Measurements from ENCODE around the gene TMEM120B. TPM values are rescaled to one million over a fixed set of nuclear protein-coding genes. Genes with fewer than 3 reads are reported as not detected.

TMEM120B gene
- total and polyA plus RNA-seq, 2 of the 4 experiments (the other 2 are of a cell fraction): 10.6 to 18.4 TPM

DNA sequence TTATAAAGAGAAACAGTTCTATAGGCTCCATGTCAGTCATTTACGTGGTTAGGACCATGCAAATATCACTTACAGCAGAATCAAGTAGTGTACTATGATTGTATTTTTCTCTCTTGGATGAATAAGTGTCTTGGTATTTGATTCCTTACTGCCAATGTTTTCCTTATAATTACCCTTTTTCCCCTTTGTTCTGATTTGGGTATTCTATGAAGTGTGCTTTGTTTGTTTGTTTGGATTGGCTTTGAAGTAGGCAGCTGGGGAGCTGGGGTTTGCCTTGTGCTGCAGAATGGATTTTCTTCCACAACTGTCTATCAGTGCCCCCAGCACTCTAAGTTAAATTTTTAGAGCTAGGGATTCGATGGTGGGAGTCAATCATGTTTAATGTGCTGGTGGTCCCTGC lies 12.4 kb downstream of the TMEM120B start:
- ChIA-PET POLR2A (ENCODE audit: unreplicated experiment) (interaction anchor here (0.6 kb wide), 1 partner anchor 284 kb away, joined by 8 read pairs; no protein-coding TSS in a partner anchor), CTCF (no interaction called here)
- ATAC-seq (ENCODE audit: low read depth) (no peak), DNase-seq (no peak)
- Histone ChIP-seq H3K9me1 (ENCODE audit: insufficient read depth, low read length) (peaks cover 19% of the 10 kb centered on the region), H3K23ac (ENCODE audit: low read depth, low read length) (no peak overlapping the region), H3K18ac (ENCODE audit: low read depth, low read length) (no peak overlapping the region), H3K9me3 (ENCODE audit: control insufficient read depth, insufficient read depth, low read length) (no peaks in the 10 kb centered on the region), H2AFZ (replicated peaks; ENCODE audit: low read length, poor library complexity) (no peak overlapping the region), H3K79me1 (ENCODE audit: low read depth in 1 of 2, low read length in 2 of 2) (peaks cover 27 to 57% of the 10 kb centered on the region in 2 experiments), H3K27ac (ENCODE audit: insufficient read depth, low read length) (no peak overlapping the region), H2BK20ac (ENCODE audit: low read depth, low read length) (no peak overlapping the region), H2BK120ac (ENCODE audit: low read depth, low read length) (no peak overlapping the region), H3K4ac (ENCODE audit: low read depth, low read length) (no peak overlapping the region), H3K14ac (replicated peaks; ENCODE audit: low read depth, low read length) (no peak overlapping the region), H2BK5ac (ENCODE audit: low read depth, low read length, poor library complexity, severe bottlenecking) (no peak overlapping the region), H3K4me1 (ENCODE audit: control insufficient read depth, insufficient read depth, low read length) (peaks cover 10% of the 10 kb centered on the region), H4K5ac (ENCODE audit: low read depth, low read length) (no peak overlapping the region), H4K91ac (ENCODE audit: insufficient read depth, low read depth, low read length) (no peak overlapping the region), H3K36me3 (ENCODE audit: control insufficient read depth, insufficient read depth, low read length) (peaks cover 5% of the 10 kb centered on the region), H4K8ac (ENCODE audit: low read depth in 2 of 2, low read length in 2 of 2) (no peak overlapping the region), H3K4me3 (ENCODE audit: insufficient read depth, low read depth, low read length) (no peak overlapping the region), H4K20me1 (ENCODE audit: insufficient read depth, low read length) (peaks cover 32% of the 10 kb centered on the region), H3K4me2 (ENCODE audit: low read depth, low read length) (no peak overlapping the region), H2AK9ac (replicated peaks; ENCODE audit: low read depth, low read length, poor library complexity) (no peak overlapping the region), H2AK5ac (ENCODE audit: low read depth, low read length) (no peak overlapping the region), H2BK15ac (ENCODE audit: low read depth, low read length) (no peak overlapping the region), H3K27me3 (ENCODE audit: control insufficient read depth, insufficient read depth, low read length) (no peaks in the 10 kb centered on the region), H3K56ac (ENCODE audit: extremely low read depth, insufficient read depth, low read length) (no peak overlapping the region), H3K9ac (ENCODE audit: low read depth, low read length) (no peak overlapping the region)
- dilution Hi-C loops (cut with HindIII; ENCODE audit: low sequenced_read_pairs, unreplicated experiment): no loop called here
- TF ChIP-seq ELK1 (IDR thresholded peaks at IDR 0.05; ENCODE audit: borderline replicate concordance, low read depth, low read length): no peak
- TF ChIP-seq USF2 (IDR thresholded peaks at IDR 0.05; ENCODE audit: low read depth, low read length): no peak
- no peak for TF ChIP-seq RAD21 (IDR thresholded peaks at IDR 0.05; ENCODE audit: low read length)
- TF ChIP-seq RCOR1 (IDR thresholded peaks at IDR 0.05; ENCODE audit: insufficient replicate concordance, low read length): no peak
- TF ChIP-seq CHD1 (IDR thresholded peaks at IDR 0.05; ENCODE audit: low read depth, low read length): no peak
- TF ChIP-seq CEBPB (IDR thresholded peaks at IDR 0.05; ENCODE audit: low read depth, low read length): no peak
- TF ChIP-seq BHLHE40 (IDR thresholded peaks at IDR 0.05; ENCODE audit: low read depth, low read length): no peak
- no peak for TF ChIP-seq FOS (IDR thresholded peaks at IDR 0.05; ENCODE audit: low read depth, low read length)
- TF ChIP-seq POLR2A (IDR thresholded peaks at IDR 0.05; ENCODE audit: low read depth, low read length): no peak
- TF ChIP-seq RFX5 (IDR thresholded peaks at IDR 0.05; ENCODE audit: low read depth, low read length): no peak
- no peak for TF ChIP-seq MAZ (IDR thresholded peaks at IDR 0.05; ENCODE audit: borderline replicate concordance, low read depth, low read length)
- TF ChIP-seq NFE2L2 (IDR thresholded peaks at IDR 0.05; ENCODE audit: low read depth, low read length): no peak
- TF ChIP-seq SMC3 (IDR thresholded peaks at IDR 0.05; ENCODE audit: low read depth, low read length): no peak
- no peak for TF ChIP-seq MXI1 (IDR thresholded peaks at IDR 0.05; ENCODE audit: borderline replicate concordance, low read depth, low read length)
- TF ChIP-seq, protein P1, sequence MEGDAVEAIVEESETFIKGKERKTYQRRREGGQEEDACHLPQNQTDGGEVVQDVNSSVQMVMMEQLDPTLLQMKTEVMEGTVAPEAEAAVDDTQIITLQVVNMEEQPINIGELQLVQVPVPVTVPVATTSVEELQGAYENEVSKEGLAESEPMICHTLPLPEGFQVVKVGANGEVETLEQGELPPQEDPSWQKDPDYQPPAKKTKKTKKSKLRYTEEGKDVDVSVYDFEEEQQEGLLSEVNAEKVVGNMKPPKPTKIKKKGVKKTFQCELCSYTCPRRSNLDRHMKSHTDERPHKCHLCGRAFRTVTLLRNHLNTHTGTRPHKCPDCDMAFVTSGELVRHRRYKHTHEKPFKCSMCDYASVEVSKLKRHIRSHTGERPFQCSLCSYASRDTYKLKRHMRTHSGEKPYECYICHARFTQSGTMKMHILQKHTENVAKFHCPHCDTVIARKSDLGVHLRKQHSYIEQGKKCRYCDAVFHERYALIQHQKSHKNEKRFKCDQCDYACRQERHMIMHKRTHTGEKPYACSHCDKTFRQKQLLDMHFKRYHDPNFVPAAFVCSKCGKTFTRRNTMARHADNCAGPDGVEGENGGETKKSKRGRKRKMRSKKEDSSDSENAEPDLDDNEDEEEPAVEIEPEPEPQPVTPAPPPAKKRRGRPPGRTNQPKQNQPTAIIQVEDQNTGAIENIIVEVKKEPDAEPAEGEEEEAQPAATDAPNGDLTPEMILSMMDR (conservative IDR thresholded peaks at IDR 0.05; ENCODE audit: low read depth, low read length): no peak
- TF ChIP-seq MAFK (IDR thresholded peaks at IDR 0.05; ENCODE audit: low read depth, low read length): no peak
- intact Hi-C loops (cut with micrococcal nuclease): no loop called here
- no TSS peak for BruUV-seq (replicated peaks)
- WGBS, 2 experiments (ENCODE audit: extremely low coverage in 2 of 2, insufficient read length in 1 of 2): no CpG with 5 or more reads among the region's 2 CpGs
- in situ Hi-C loops (cut with MboI; ENCODE audit: low sequenced_read_pairs): no loop called here

Measured in IMR-90 (cell line).